ENCODE results near the gene CLIP2.
"Not testable (repeated sequence)": the region's sequence is repeated elsewhere in the genome, so short reads cannot be mapped to it uniquely, and the experiment has no call there.

Gene CLIP2

GRCh38 chr7:74376256-74377036 is 87.2 kb downstream of the CLIP2 start:
- no peak for DNase-seq

GRCh38 chr7:74379938-74380337 is 90.7 kb downstream of the CLIP2 start:
- DNase-seq = no peak

GRCh38 chr7:74380720-74381119 is 91.5 kb downstream of the CLIP2 start:
- DNase-seq = no peak

- DNase-seq = not testable (repeated sequence)
Measured at GRCh38 chr7:74384086-74384485, 94.9 kb downstream of the CLIP2 start.

- not testable (repeated sequence) for DNase-seq
Measured at GRCh38 chr7:74384854-74385253, 95.6 kb downstream of the CLIP2 start.

GRCh38 chr7:74387606-74388005 is 98.4 kb downstream of the CLIP2 start:
- no peak for DNase-seq

- DNase-seq = no peak
Measured at GRCh38 chr7:74388880-74389415, 99.7 kb downstream of the CLIP2 start.

- DNase-seq = not testable (repeated sequence)
Measured at GRCh38 chr7:74393722-74394121, 104.5 kb downstream of the CLIP2 start.

GRCh38 chr7:74394601-74395000 is 105.4 kb downstream of the CLIP2 start:
- DNase-seq = not testable (repeated sequence)

GRCh38 chr7:74395745-74396311 is 106.6 kb downstream of the CLIP2 start:
- DNase-seq = no peak

- DNase-seq = no peak
Measured at GRCh38 chr7:74396993-74397392, 107.8 kb downstream of the CLIP2 start.

- no peak for DNase-seq
Measured at GRCh38 chr7:74398426-74398825, 109.2 kb downstream of the CLIP2 start.

- no peak for DNase-seq
Measured at GRCh38 chr7:74399006-74399405, 109.8 kb downstream of the CLIP2 start.

GRCh38 chr7:74400420-74401136 is 111.4 kb downstream of the CLIP2 start:
- no peak for DNase-seq

- DNase-seq = peak; percentile 72
Measured at GRCh38 chr7:74401137-74401859, 112.1 kb downstream of the CLIP2 start.

- DNase-seq = not testable (repeated sequence)
Measured at GRCh38 chr7:74402668-74403067, 113.5 kb downstream of the CLIP2 start.

- no peak for DNase-seq
Measured at GRCh38 chr7:74403521-74404387, 114.5 kb downstream of the CLIP2 start.

- DNase-seq = no peak
Measured at GRCh38 chr7:74404388-74404700, 115.1 kb downstream of the CLIP2 start.

- no peak for DNase-seq
Measured at GRCh38 chr7:74404741-74405140, 115.5 kb downstream of the CLIP2 start.

- no peak for DNase-seq
Measured at GRCh38 chr7:74405191-74405898, 116.1 kb downstream of the CLIP2 start.

GRCh38 chr7:74405899-74406512 is 116.8 kb downstream of the CLIP2 start:
- DNase-seq = no peak

Measured in activated CD4-positive, alpha-beta T cell treated with anti-CD3 and anti-CD28 coated beads, Interleukin-10, Interleukin-2, amounts not matched to agents 100 ng/mL and 50 ng/mL, durations not matched to agents 16 hours and 8 hours (primary cell).